ENCODE results near the gene PCK2.

- TF ChIP-seq, protein P1, sequence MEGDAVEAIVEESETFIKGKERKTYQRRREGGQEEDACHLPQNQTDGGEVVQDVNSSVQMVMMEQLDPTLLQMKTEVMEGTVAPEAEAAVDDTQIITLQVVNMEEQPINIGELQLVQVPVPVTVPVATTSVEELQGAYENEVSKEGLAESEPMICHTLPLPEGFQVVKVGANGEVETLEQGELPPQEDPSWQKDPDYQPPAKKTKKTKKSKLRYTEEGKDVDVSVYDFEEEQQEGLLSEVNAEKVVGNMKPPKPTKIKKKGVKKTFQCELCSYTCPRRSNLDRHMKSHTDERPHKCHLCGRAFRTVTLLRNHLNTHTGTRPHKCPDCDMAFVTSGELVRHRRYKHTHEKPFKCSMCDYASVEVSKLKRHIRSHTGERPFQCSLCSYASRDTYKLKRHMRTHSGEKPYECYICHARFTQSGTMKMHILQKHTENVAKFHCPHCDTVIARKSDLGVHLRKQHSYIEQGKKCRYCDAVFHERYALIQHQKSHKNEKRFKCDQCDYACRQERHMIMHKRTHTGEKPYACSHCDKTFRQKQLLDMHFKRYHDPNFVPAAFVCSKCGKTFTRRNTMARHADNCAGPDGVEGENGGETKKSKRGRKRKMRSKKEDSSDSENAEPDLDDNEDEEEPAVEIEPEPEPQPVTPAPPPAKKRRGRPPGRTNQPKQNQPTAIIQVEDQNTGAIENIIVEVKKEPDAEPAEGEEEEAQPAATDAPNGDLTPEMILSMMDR (IDR thresholded peaks at IDR 0.05; ENCODE audit: low read depth, low read length, missing input control): no peak
- no peak for TF ChIP-seq RXRA (IDR thresholded peaks at IDR 0.05)
- no peak for TF ChIP-seq RAD21 (IDR thresholded peaks at IDR 0.05)
- no peak for TF ChIP-seq TAF1 (conservative IDR thresholded peaks at IDR 0.05)
- TF ChIP-seq SP1 (IDR thresholded peaks at IDR 0.05): no peak
- no peak for TF ChIP-seq ZBTB33 (IDR thresholded peaks at IDR 0.05)
- TF ChIP-seq YY1 (IDR thresholded peaks at IDR 0.05): no peak
- no peak for TF ChIP-seq FOXA1 (IDR thresholded peaks at IDR 0.05)
- TF ChIP-seq, protein P2, sequence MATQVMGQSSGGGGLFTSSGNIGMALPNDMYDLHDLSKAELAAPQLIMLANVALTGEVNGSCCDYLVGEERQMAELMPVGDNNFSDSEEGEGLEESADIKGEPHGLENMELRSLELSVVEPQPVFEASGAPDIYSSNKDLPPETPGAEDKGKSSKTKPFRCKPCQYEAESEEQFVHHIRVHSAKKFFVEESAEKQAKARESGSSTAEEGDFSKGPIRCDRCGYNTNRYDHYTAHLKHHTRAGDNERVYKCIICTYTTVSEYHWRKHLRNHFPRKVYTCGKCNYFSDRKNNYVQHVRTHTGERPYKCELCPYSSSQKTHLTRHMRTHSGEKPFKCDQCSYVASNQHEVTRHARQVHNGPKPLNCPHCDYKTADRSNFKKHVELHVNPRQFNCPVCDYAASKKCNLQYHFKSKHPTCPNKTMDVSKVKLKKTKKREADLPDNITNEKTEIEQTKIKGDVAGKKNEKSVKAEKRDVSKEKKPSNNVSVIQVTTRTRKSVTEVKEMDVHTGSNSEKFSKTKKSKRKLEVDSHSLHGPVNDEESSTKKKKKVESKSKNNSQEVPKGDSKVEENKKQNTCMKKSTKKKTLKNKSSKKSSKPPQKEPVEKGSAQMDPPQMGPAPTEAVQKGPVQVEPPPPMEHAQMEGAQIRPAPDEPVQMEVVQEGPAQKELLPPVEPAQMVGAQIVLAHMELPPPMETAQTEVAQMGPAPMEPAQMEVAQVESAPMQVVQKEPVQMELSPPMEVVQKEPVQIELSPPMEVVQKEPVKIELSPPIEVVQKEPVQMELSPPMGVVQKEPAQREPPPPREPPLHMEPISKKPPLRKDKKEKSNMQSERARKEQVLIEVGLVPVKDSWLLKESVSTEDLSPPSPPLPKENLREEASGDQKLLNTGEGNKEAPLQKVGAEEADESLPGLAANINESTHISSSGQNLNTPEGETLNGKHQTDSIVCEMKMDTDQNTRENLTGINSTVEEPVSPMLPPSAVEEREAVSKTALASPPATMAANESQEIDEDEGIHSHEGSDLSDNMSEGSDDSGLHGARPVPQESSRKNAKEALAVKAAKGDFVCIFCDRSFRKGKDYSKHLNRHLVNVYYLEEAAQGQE (IDR thresholded peaks at IDR 0.05): no peak
- no peak for TF ChIP-seq JUND (IDR thresholded peaks at IDR 0.05)
- no peak for TF ChIP-seq GABPA (IDR thresholded peaks at IDR 0.05 in 1 of 2, conservative IDR thresholded peaks at IDR 0.05 in 1 of 2)
Observed at GRCh38 chr14:24079491-24080141, 14.5 kb upstream of the PCK2 start.

All from liver (tissue), 3 donors.